Muscle of back (tissue), 13 donors: Measurements from ENCODE around the gene NDUFB8. TPM values are rescaled to one million over a fixed set of nuclear protein-coding genes. Genes with fewer than 3 reads are reported as not detected.
"Not testable (repeated sequence)": the region's sequence is repeated elsewhere in the genome, so short reads cannot be mapped to it uniquely, and the experiment has no call there.

ENCODE experiments used
- DNase-seq, 3 donors: peaks; one replicate each; pipeline versions ENCODE4 v3.0.0 to v3.0.0-alpha.2; 2013
- long read RNA-seq, 9 donors: transcript quantifications; one replicate each; lab custom pipeline, GENCODE V29; 2026
- polyA plus RNA-seq, 10 donors: library from polyadenylated mRNA; unstranded; fragments of 120-200 nt; gene quantifications; one replicate each; pipeline ENCODE4 v1.2.1, GENCODE V29; 2013; ENCODE audit not compliant: insufficient read length in 10 of 10

Gene NDUFB8
- 100 to 1,000 TPM; 102 to 143 (median 120) TPM for polyA plus RNA-seq
- long read RNA-seq, donor 1, transcript NDUFB8-205 (4 exons, 829 nt): minor isoform, 11 of 204 reads
- long read RNA-seq, donor 1, transcript NDUFB8-201 (5 exons, 671 nt): major isoform, 88 of 204 reads
- long read RNA-seq, donor 1, transcript NDUFB8-204 (2 exons, 390 nt): minor isoform, 28 of 204 reads
- long read RNA-seq, donor 1, partial matches to known transcripts: 72 of 204 reads
- long read RNA-seq, donor 1, other reads (novel, unspliced or antisense): 0 of 204 reads
- long read RNA-seq, donor 2, transcript NDUFB8-204 (2 exons, 390 nt): minor isoform, 26 of 142 reads
- long read RNA-seq, donor 2, transcript NDUFB8-201 (5 exons, 671 nt): major isoform, 75 of 142 reads
- long read RNA-seq, donor 2, partial matches to known transcripts: 35 of 142 reads
- long read RNA-seq, donor 2, other reads (novel, unspliced or antisense): 0 of 142 reads
- long read RNA-seq, donor 3, partial matches to known transcripts: 0 of 1 reads
- long read RNA-seq, donor 3, other reads (novel, unspliced or antisense): 0 of 1 reads
- long read RNA-seq, donor 4, transcript NDUFB8-201 (5 exons, 671 nt): major isoform, 60 of 161 reads
- long read RNA-seq, donor 4, transcript NDUFB8-204 (2 exons, 390 nt): minor isoform, 25 of 161 reads
- long read RNA-seq, donor 4, transcript NDUFB8-205 (4 exons, 829 nt): minor isoform, 7 of 161 reads
- long read RNA-seq, donor 4, partial matches to known transcripts: 65 of 161 reads
- long read RNA-seq, donor 4, other reads (novel, unspliced or antisense): 0 of 161 reads
- long read RNA-seq, donor 5, transcript NDUFB8-201 (5 exons, 671 nt): major isoform, 123 of 194 reads
- long read RNA-seq, donor 5, transcript NDUFB8-204 (2 exons, 390 nt): minor isoform, 26 of 194 reads
- long read RNA-seq, donor 5, partial matches to known transcripts: 38 of 194 reads
- long read RNA-seq, donor 5, other reads (novel, unspliced or antisense): 0 of 194 reads
- long read RNA-seq, donor 6, transcript NDUFB8-201 (5 exons, 671 nt): major isoform, 98 of 247 reads
- long read RNA-seq, donor 6, transcript NDUFB8-204 (2 exons, 390 nt): minor isoform, 46 of 247 reads
- long read RNA-seq, donor 6, transcript NDUFB8-205 (4 exons, 829 nt): minor isoform, 11 of 247 reads
- long read RNA-seq, donor 6, partial matches to known transcripts: 84 of 247 reads
- long read RNA-seq, donor 6, other reads (novel, unspliced or antisense): 0 of 247 reads
- long read RNA-seq, donor 7, transcript NDUFB8-204 (2 exons, 390 nt): minor isoform, 37 of 151 reads
- long read RNA-seq, donor 7, transcript NDUFB8-201 (5 exons, 671 nt): major isoform, 58 of 151 reads
- long read RNA-seq, donor 7, partial matches to known transcripts: 48 of 151 reads
- long read RNA-seq, donor 7, other reads (novel, unspliced or antisense): 0 of 151 reads
- long read RNA-seq, donor 8, transcript NDUFB8-204 (2 exons, 390 nt): minor isoform, 43 of 204 reads
- long read RNA-seq, donor 8, transcript NDUFB8-205 (4 exons, 829 nt): minor isoform, 8 of 204 reads
- long read RNA-seq, donor 8, transcript NDUFB8-201 (5 exons, 671 nt): major isoform, 61 of 204 reads
- long read RNA-seq, donor 8, partial matches to known transcripts: 87 of 204 reads
- long read RNA-seq, donor 8, other reads (novel, unspliced or antisense): 0 of 204 reads
- long read RNA-seq, donor 9, transcript NDUFB8-201 (5 exons, 671 nt): major isoform, 11 of 14 reads
- long read RNA-seq, donor 9, partial matches to known transcripts: 0 of 14 reads
- long read RNA-seq, donor 9, other reads (novel, unspliced or antisense): 0 of 14 reads

- peak; percentile 86 to 96 (median 92) for DNase-seq
Measured at GRCh38 chr10:100529475-100530298, at the start of gene NDUFB8. Gene NDUFB8, minus strand, starts transcription at chr10:100529871. Its CDS starts 20 bp downstream, at chr10:100529851.

- no peak for DNase-seq
Measured at GRCh38 chr10:100576282-100576635, 46.6 kb upstream of the NDUFB8 start.

GRCh38 chr10:100575585-100576281, 46.1 kb upstream of the NDUFB8 start:
- no peak for DNase-seq

- not testable (repeated sequence) for DNase-seq
Measured at GRCh38 chr10:100575146-100575545, 45.5 kb upstream of the NDUFB8 start.

GRCh38 chr10:100571084-100571856, 41.6 kb upstream of the NDUFB8 start:
- DNase-seq: no peak

GRCh38 chr10:100570506-100570905, 40.8 kb upstream of the NDUFB8 start:
- DNase-seq: no peak

GRCh38 chr10:100569687-100570481, 40.2 kb upstream of the NDUFB8 start:
- DNase-seq: no peak

- DNase-seq: no peak
Measured at GRCh38 chr10:100568912-100569311, 39.2 kb upstream of the NDUFB8 start.

- no peak for DNase-seq
Measured at GRCh38 chr10:100567826-100568225, 38.2 kb upstream of the NDUFB8 start.

GRCh38 chr10:100567249-100567648, 37.6 kb upstream of the NDUFB8 start:
- no peak for DNase-seq

- no peak for DNase-seq
Measured at GRCh38 chr10:100566561-100566960, 36.9 kb upstream of the NDUFB8 start.

GRCh38 chr10:100565206-100565985, 35.7 kb upstream of the NDUFB8 start:
- DNase-seq: no peak

- peak; percentile 29 to 63 (median 49) for DNase-seq
Measured at GRCh38 chr10:100562008-100562672, 32.5 kb upstream of the NDUFB8 start.

- DNase-seq: no peak
Measured at GRCh38 chr10:100561005-100561404, 31.3 kb upstream of the NDUFB8 start.

- DNase-seq: no peak
Measured at GRCh38 chr10:100560248-100560647, 30.6 kb upstream of the NDUFB8 start.

- no peak for DNase-seq
Measured at GRCh38 chr10:100554902-100555301, 25.2 kb upstream of the NDUFB8 start.
